Measurements from ENCODE around the gene INPP5A. TPM values are rescaled to one million over a fixed set of nuclear protein-coding genes. Genes with fewer than 3 reads are reported as not detected.
"Not testable (repeated sequence)": the region's sequence is repeated elsewhere in the genome, so short reads cannot be mapped to it uniquely, and the experiment has no call there.

INPP5A gene
- total and polyA plus RNA-seq, 10 donors, result 11.1 to 41.3 (median 30.8) TPM

DNA sequence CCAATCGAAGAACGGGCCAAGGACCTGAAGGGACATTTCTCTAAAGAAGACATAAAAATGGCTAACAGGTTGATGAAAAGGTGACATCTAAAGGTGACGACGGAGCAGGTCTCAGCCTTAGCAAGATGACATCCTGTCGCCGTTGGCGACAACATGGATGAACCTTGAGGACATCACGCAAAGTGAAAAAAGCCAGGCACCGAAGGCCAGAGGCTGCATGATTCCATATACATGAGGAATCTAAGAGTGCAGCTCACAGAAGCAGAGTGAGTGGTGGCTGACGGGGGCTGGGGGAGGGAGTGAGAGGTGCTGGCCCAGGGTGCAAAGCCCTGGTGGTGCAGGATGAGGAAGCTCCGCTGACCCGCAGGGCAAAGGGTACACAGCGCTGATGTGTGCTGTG, 282.5 kb downstream of the INPP5A start:
- TF ChIP-seq, protein P1, sequence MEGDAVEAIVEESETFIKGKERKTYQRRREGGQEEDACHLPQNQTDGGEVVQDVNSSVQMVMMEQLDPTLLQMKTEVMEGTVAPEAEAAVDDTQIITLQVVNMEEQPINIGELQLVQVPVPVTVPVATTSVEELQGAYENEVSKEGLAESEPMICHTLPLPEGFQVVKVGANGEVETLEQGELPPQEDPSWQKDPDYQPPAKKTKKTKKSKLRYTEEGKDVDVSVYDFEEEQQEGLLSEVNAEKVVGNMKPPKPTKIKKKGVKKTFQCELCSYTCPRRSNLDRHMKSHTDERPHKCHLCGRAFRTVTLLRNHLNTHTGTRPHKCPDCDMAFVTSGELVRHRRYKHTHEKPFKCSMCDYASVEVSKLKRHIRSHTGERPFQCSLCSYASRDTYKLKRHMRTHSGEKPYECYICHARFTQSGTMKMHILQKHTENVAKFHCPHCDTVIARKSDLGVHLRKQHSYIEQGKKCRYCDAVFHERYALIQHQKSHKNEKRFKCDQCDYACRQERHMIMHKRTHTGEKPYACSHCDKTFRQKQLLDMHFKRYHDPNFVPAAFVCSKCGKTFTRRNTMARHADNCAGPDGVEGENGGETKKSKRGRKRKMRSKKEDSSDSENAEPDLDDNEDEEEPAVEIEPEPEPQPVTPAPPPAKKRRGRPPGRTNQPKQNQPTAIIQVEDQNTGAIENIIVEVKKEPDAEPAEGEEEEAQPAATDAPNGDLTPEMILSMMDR (IDR thresholded peaks at IDR 0.05 in 8 of 11, conservative IDR thresholded peaks at IDR 0.05 in 3 of 11), result no peak
- TF ChIP-seq POLR2A (IDR thresholded peaks at IDR 0.05) (no peak), POLR2AphosphoS5 (IDR thresholded peaks at IDR 0.05) (no peak)
- peaks cover 0 to 31% (median 0%) of the 10 kb centered on the region in 7 donors for H3K27me3 ChIP-seq (replicated peaks in 1 of 7)
- peak; percentile 41 for DNase-seq
- H3K36me3 ChIP-seq, result no peaks in the 10 kb centered on the region
- no peak overlapping the region for H3K4me3 ChIP-seq
- intact Hi-C loops (cut with DNase I; ENCODE audit: low total_unique reads), result no loop called here
- no peaks in the 10 kb centered on the region for H3K4me1 ChIP-seq
- H3K9me3 ChIP-seq, result peaks cover 0 to 4% (median 0%) of the 10 kb centered on the region in 8 donors
- WGBS, 5 donors, result 89 to 96% (median 92%) methylated on average over 13 of the region's 13 CpGs
- H3K27ac ChIP-seq, result no peak overlapping the region

DNA sequence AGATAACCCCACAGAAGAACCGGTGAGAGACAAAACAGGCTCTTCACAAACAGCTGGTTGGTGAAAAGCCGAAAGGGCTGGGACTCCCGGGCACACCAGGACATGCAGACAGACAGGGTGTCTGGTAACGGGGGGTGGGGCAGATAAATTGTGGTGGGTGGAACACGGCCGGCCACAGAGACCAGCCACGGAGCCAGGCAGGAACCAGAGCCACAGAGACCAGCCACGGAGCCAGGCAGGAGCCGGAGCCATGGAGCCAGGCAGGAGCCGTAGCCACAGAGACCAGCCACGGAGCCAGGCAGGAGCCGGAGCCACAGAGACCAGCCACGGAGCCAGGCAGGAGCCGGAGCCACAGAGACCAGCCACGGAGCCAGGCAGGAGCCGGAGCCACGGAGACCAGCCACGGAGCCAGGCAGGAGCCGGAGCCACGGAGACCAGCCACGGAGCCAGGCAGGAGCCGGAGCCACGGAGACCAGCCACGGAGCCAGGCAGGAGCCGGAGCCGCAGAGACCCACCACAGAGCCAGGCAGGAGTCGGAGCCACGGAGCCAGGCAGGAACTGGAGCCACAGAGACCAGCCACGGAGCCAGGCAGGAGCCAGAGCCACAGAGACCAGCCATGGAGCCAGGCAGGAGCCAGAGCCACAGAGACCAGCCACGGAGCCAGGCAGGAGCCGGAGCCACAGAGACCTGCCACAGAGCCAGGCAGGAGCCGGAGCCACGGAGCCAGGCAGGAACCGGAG, 288.4 kb downstream of the INPP5A start:
- 86 to 96% (median 90%) methylated on average over 25 to 34 of the region's 34 CpGs for WGBS, 5 donors
- DNase-seq, result peak; percentile 17
- H3K9me3 ChIP-seq, result not testable (repeated sequence)

DNA sequence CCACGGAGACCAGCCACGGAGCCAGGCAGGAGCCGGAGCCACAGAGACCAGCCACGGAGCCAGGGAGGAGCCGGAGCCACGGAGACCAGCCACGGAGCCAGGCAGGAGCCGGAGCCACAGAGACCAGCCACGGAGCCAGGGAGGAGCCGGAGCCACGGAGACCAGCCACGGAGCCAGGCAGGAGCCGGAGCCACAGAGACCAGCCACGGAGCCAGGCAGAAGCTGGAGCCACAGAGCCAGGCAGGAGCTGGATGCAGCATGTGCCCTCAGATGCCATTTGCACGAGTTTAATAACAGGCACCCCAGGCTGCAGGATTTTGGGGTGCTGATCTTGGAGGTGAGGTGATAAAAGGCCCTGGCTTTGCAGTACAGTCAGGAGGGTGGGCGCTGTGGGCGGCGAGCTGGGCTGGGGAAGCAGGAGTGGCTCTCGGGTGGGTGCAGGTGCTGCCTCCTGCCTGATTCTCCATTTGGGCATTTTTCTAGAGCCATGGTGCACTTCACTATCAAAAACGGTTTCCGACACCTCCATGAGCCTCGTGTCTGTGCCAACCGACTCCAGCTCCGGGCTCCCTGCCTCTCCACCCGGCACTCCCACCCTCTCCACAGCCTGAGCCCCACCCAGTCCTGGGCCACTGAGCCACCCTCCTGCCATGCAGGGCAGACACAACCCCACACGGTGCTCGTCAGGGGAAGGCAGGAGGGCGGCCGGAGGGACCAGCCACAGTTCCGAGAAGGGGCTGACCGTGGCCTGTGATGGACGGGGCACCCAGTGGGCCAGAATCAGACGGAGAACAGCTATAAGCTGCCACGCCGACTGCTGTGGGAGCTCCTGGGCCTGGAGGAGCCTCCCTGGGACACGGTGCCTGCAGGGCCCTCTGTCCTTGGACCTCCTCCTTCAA, 289.2 kb downstream of the INPP5A start:
- 92 to 97% (median 95%) methylated on average over 28 to 36 of the region's 36 CpGs for WGBS, 5 donors
- intact Hi-C loops (cut with DNase I; ENCODE audit: low total_unique reads), result no loop called here
- H3K36me3 ChIP-seq, result no peaks in the 10 kb centered on the region
- H3K27ac ChIP-seq, result no peak overlapping the region
- peaks cover 0 to 10% (median 0%) of the 10 kb centered on the region in 8 donors for H3K9me3 ChIP-seq
- no peak overlapping the region for H3K4me3 ChIP-seq
- peaks cover 0 to 2% (median 0%) of the 10 kb centered on the region in 7 donors for H3K27me3 ChIP-seq (replicated peaks in 1 of 7)
- peak; percentile 47 for DNase-seq
- TF ChIP-seq POLR2A (IDR thresholded peaks at IDR 0.05) (no peak), POLR2AphosphoS5 (IDR thresholded peaks at IDR 0.05) (no peak)
- TF ChIP-seq, protein P1 (IDR thresholded peaks at IDR 0.05 in 8 of 11, conservative IDR thresholded peaks at IDR 0.05 in 3 of 11), result no peak
- H3K4me1 ChIP-seq, result no peaks in the 10 kb centered on the region

More for the DNA sequence above, 288.4 kb downstream of the INPP5A start:
- H3K4me3 ChIP-seq; H3K4me1 ChIP-seq; H3K27me3 ChIP-seq (replicated peaks in 1 of 7); intact Hi-C loops (cut with DNase I; ENCODE audit: low total_unique reads); H3K27ac ChIP-seq; H3K36me3 ChIP-seq: not testable (repeated sequence)

DNA sequence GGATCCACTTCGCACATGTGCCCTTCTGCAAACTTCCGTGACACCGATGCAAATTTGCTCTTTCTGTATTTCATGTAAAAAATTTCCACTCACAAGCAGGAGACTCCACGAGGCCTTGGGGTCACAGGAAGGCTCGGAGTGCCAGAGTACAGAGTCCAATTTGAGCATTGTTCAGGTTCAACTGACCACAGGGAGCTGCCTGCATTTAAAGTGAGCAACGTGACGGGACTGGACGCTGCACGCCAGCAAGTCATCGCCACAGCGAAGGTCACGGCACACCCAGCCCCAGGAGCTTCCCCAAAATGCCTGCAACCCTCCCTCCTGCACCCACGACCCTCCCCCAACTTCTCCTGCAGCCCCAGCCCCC, 289.8 kb downstream of the INPP5A start:
- Histone ChIP-seq H3K9me3 (peaks cover 0 to 10% (median 0%) of the 10 kb centered on the region in 8 donors), H3K4me1 (no peaks in the 10 kb centered on the region), H3K4me3 (no peak overlapping the region), H3K27ac (no peak overlapping the region), H3K36me3 (no peaks in the 10 kb centered on the region), H3K27me3 (replicated peaks in 1 of 7) (peaks cover 0 to 8% (median under 1%) of the 10 kb centered on the region in 7 donors)
- 76 to 83% (median 79%) methylated on average over 13 of the region's 13 CpGs for WGBS, 5 donors
- peak; percentile 44 for DNase-seq
- TF ChIP-seq, protein P1 (IDR thresholded peaks at IDR 0.05 in 8 of 11, conservative IDR thresholded peaks at IDR 0.05 in 3 of 11), result no peak
- TF ChIP-seq POLR2AphosphoS5 (IDR thresholded peaks at IDR 0.05), result no peak
- TF ChIP-seq POLR2A (IDR thresholded peaks at IDR 0.05), result no peak
- intact Hi-C loops (cut with DNase I; ENCODE audit: low total_unique reads), result no loop called here
